ENCODE measurements around the gene NAXD. TPM values are rescaled to one million over a fixed set of nuclear protein-coding genes. Genes with fewer than 3 reads are reported as not detected.
A peak's percentile ranks its signal among the peaks of the same experiment; 100 is the strongest.

Gene NAXD
- total RNA-seq, 2 experiments from 2014 or later: 20.8 to 21.1 TPM

- Mint-ChIP-seq H3K36me3 (peaks cover 19% of the 10 kb centered on the region), H3K4me3 (no peak overlapping the region), H3K27ac (no peak overlapping the region), H3K27me3 (no peaks in the 10 kb centered on the region), H3K4me1 (no peaks in the 10 kb centered on the region), H3K9me3 (no peaks in the 10 kb centered on the region)
- DNase-seq: no peak
Measured at GRCh38 chr13:110642291-110642981, 27.1 kb downstream of the NAXD start.

- Mint-ChIP-seq H3K36me3 (peaks cover 19% of the 10 kb centered on the region), H3K4me3 (no peak overlapping the region), H3K27me3 (no peaks in the 10 kb centered on the region), H3K9me3 (no peaks in the 10 kb centered on the region), H3K4me1 (no peaks in the 10 kb centered on the region), H3K27ac (no peak overlapping the region)
- DNase-seq: no peak
Measured at GRCh38 chr13:110643324-110643723, 28.0 kb downstream of the NAXD start.

GRCh38 chr13:110643768-110644421 lies 28.6 kb downstream of the NAXD start:
- H3K27ac Mint-ChIP-seq: no peak overlapping the region

GRCh38 chr13:110644892-110645521 lies 29.7 kb downstream of the NAXD start:
- DNase-seq: peak; percentile 61
- H3K36me3 Mint-ChIP-seq: peaks cover 17% of the 10 kb centered on the region
- H3K27ac Mint-ChIP-seq: no peak overlapping the region

More at GRCh38 chr13:110643768-110644421, 28.6 kb downstream of the NAXD start:
- Mint-ChIP-seq H3K4me1 (no peaks in the 10 kb centered on the region), H3K36me3 (peaks cover 19% of the 10 kb centered on the region), H3K4me3 (no peak overlapping the region), H3K27me3 (no peaks in the 10 kb centered on the region), H3K9me3 (no peaks in the 10 kb centered on the region)
- DNase-seq: no peak

GRCh38 chr13:110645750-110646149 lies 30.4 kb downstream of the NAXD start:
- H3K27me3 Mint-ChIP-seq: no peaks in the 10 kb centered on the region
- no peaks in the 10 kb centered on the region for H3K4me1 Mint-ChIP-seq
- DNase-seq: no peak
- no peaks in the 10 kb centered on the region for H3K9me3 Mint-ChIP-seq
- no peak overlapping the region for H3K4me3 Mint-ChIP-seq
- peaks cover 18% of the 10 kb centered on the region for H3K36me3 Mint-ChIP-seq
- H3K27ac Mint-ChIP-seq: no peak overlapping the region

More at GRCh38 chr13:110644892-110645521, 29.7 kb downstream of the NAXD start:
- H3K4me1 Mint-ChIP-seq: no peaks in the 10 kb centered on the region
- no peak overlapping the region for H3K4me3 Mint-ChIP-seq
- no peaks in the 10 kb centered on the region for H3K27me3 Mint-ChIP-seq
- no peaks in the 10 kb centered on the region for H3K9me3 Mint-ChIP-seq

- H3K27ac Mint-ChIP-seq: no peak overlapping the region
- no peak for DNase-seq
- no peaks in the 10 kb centered on the region for H3K4me1 Mint-ChIP-seq
- no peaks in the 10 kb centered on the region for H3K9me3 Mint-ChIP-seq
- no peak overlapping the region for H3K4me3 Mint-ChIP-seq
- no peaks in the 10 kb centered on the region for H3K27me3 Mint-ChIP-seq
- H3K36me3 Mint-ChIP-seq: peaks cover 19% of the 10 kb centered on the region
Measured at GRCh38 chr13:110646442-110647364, 31.4 kb downstream of the NAXD start.

- no peak overlapping the region for H3K4me3 Mint-ChIP-seq
- DNase-seq: no peak
- no peaks in the 10 kb centered on the region for H3K4me1 Mint-ChIP-seq
- H3K27ac Mint-ChIP-seq: no peak overlapping the region
- H3K9me3 Mint-ChIP-seq: no peaks in the 10 kb centered on the region
- H3K27me3 Mint-ChIP-seq: no peaks in the 10 kb centered on the region
- peaks cover 19% of the 10 kb centered on the region for H3K36me3 Mint-ChIP-seq
Measured at GRCh38 chr13:110647365-110647737, 32.0 kb downstream of the NAXD start.

- no peak overlapping the region for H3K4me3 Mint-ChIP-seq
- H3K4me1 Mint-ChIP-seq: peaks cover 2% of the 10 kb centered on the region
- H3K9me3 Mint-ChIP-seq: no peaks in the 10 kb centered on the region
- no peak for DNase-seq
- peaks cover 17% of the 10 kb centered on the region for H3K36me3 Mint-ChIP-seq
- H3K27ac Mint-ChIP-seq: no peak overlapping the region
- no peaks in the 10 kb centered on the region for H3K27me3 Mint-ChIP-seq
Measured at GRCh38 chr13:110648146-110648819, 32.9 kb downstream of the NAXD start.

- Mint-ChIP-seq H3K4me3 (no peak overlapping the region), H3K36me3 (peaks cover 13% of the 10 kb centered on the region), H3K9me3 (no peaks in the 10 kb centered on the region), H3K4me1 (peaks cover 7% of the 10 kb centered on the region), H3K27me3 (no peaks in the 10 kb centered on the region), H3K27ac (no peak overlapping the region)
- DNase-seq: no peak
Measured at GRCh38 chr13:110648848-110649421, 33.6 kb downstream of the NAXD start.

GRCh38 chr13:110649551-110649950 lies 34.2 kb downstream of the NAXD start:
- no peaks in the 10 kb centered on the region for H3K9me3 Mint-ChIP-seq
- H3K27me3 Mint-ChIP-seq: no peaks in the 10 kb centered on the region
- DNase-seq: no peak
- peaks cover 7% of the 10 kb centered on the region for H3K4me1 Mint-ChIP-seq
- peaks cover 11% of the 10 kb centered on the region for H3K36me3 Mint-ChIP-seq
- H3K4me3 Mint-ChIP-seq: no peak overlapping the region
- H3K27ac Mint-ChIP-seq: no peak overlapping the region

GRCh38 chr13:110650436-110650835 lies 35.1 kb downstream of the NAXD start:
- no peak overlapping the region for H3K4me3 Mint-ChIP-seq
- H3K27ac Mint-ChIP-seq: peak overlapping the region; percentile 34
- peaks cover 7% of the 10 kb centered on the region for H3K4me1 Mint-ChIP-seq
- no peaks in the 10 kb centered on the region for H3K27me3 Mint-ChIP-seq
- DNase-seq: no peak
- no peaks in the 10 kb centered on the region for H3K9me3 Mint-ChIP-seq
- peaks cover 11% of the 10 kb centered on the region for H3K36me3 Mint-ChIP-seq

- Mint-ChIP-seq H3K27ac (no peak overlapping the region), H3K36me3 (peaks cover 14% of the 10 kb centered on the region), H3K9me3 (no peaks in the 10 kb centered on the region), H3K4me1 (peaks cover 10% of the 10 kb centered on the region), H3K4me3 (no peak overlapping the region), H3K27me3 (no peaks in the 10 kb centered on the region)
- no peak for DNase-seq
Measured at GRCh38 chr13:110651271-110651670, 35.9 kb downstream of the NAXD start.

GRCh38 chr13:110651726-110652230 lies 36.4 kb downstream of the NAXD start:
- Mint-ChIP-seq H3K36me3 (peaks cover 16% of the 10 kb centered on the region), H3K4me3 (no peak overlapping the region), H3K27ac (no peak overlapping the region), H3K27me3 (no peaks in the 10 kb centered on the region), H3K9me3 (no peaks in the 10 kb centered on the region), H3K4me1 (peaks cover 14% of the 10 kb centered on the region)
- DNase-seq: no peak

GRCh38 chr13:110652231-110652730 lies 36.9 kb downstream of the NAXD start:
- peaks cover 16% of the 10 kb centered on the region for H3K4me1 Mint-ChIP-seq
- no peak overlapping the region for H3K27ac Mint-ChIP-seq
- no peaks in the 10 kb centered on the region for H3K27me3 Mint-ChIP-seq
- no peaks in the 10 kb centered on the region for H3K9me3 Mint-ChIP-seq
- H3K36me3 Mint-ChIP-seq: peaks cover 18% of the 10 kb centered on the region
- H3K4me3 Mint-ChIP-seq: no peak overlapping the region
- no peak for DNase-seq
